ENCODE measurements around the gene KCNAB2.

The KCNAB2 gene

GRCh38 chr1:6083385-6083784 is 37.7 kb downstream of the KCNAB2 start:
- no peak for DNase-seq (ENCODE audit: low read depth)

- DNase-seq (ENCODE audit: low read depth), result no peak
These were observed 38.2 kb downstream of the KCNAB2 start for GRCh38 chr1:6083801-6084446.

DNA sequence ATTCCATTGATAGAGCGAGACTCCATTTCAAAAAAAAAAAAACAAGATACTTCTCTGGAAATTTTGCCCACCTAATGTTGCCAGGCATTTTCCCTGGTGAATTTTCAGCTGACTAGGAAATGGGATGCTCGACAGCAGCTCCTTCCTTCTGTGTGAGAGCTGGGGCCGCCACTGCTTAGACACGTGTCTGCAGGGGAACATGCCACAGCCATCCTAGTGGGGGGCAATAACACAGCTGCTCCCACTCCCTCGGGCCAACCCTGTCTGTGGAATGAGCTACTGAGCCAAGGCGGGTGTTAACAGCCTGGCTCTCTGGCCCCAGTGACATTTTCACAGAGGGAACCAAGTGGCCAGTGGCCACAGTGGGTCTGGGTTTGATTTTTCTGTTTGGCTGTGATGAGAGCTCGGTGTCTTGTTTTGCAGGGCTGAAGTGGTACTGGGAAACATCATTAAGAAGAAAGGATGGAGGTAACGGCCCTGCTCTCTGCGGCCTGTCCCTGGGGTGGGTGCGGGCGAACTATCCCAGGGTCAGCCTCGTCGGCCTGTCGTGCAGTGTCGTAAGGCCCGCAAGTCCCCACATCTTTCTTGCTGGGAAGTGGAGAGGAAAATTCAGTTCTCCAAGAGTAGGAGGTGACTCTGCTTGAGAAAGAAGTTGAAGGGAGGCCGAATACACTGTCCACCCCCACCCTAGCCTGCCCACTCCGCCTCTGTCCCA is 39.2 kb downstream of the KCNAB2 start:
- no peak for DNase-seq (ENCODE audit: low read depth)

DNA sequence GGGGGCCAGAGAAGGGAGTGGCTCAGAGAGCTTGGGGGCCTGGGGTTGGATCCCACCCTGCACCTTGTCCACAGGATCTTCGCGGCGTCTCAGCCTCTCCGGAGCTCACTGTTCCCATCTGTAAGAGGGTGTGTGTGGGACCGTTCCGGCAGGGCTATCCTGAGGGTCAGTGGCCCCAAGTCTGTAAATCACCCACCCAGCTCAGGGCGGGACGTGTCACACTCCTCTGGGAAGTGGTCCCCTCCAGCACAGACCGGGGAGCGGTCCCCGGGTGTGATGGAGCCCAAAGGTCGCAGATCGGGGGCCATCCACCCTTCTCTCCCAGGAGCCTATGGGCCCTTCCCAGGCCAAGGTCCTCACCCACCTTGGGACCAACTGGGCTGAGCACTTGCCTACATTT is 40.0 kb downstream of the KCNAB2 start:
- no peak for DNase-seq (ENCODE audit: low read depth)

- DNase-seq (ENCODE audit: low read depth), result no peak
These were observed 40.7 kb downstream of the KCNAB2 start for GRCh38 chr1:6086358-6086757.

GRCh38 chr1:6086762-6087376 is 41.2 kb downstream of the KCNAB2 start:
- DNase-seq (ENCODE audit: low read depth), result no peak

DNA sequence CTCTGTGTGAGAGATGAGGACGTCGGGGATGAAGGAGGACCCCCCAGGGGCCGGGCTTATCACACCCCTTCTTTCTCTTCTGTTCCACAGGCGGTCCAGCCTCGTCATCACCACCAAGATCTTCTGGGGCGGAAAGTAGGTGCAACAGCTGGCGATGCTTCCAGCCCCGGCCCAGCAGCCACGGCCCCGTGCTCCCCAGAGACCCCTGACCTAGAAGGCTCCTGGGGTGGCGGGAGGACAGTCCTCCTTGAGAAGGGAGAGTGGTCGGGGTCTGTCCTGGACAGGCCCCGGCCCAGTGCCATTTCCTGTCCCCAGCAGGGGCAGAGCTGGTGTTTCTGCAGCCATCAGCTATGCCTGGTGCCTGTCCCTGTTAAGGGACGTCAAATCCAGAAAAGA is 41.7 kb downstream of the KCNAB2 start:
- DNase-seq (ENCODE audit: low read depth), result no peak

- no peak for DNase-seq (ENCODE audit: low read depth)
These were observed 42.3 kb downstream of the KCNAB2 start for GRCh38 chr1:6087958-6088357.

DNA sequence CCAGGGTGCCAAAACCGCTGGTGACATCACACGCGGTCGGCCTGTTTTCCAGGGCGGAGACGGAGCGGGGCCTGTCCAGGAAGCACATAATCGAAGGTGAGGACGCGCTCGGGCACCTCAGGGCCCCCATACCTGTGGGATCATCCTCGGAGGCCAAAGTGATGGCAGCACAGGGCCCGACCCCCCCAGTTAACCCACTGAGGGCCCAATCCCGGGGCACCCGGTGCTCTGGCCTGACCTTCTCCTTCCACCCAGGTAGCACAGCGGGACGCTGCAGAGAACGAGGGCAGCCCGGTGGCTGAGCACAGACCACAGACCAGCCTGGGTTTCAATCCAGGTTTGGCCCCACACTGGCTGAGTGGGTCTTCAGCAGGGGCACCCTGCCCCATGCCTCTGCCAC is 43.3 kb downstream of the KCNAB2 start:
- no peak for DNase-seq (ENCODE audit: low read depth)

DNA sequence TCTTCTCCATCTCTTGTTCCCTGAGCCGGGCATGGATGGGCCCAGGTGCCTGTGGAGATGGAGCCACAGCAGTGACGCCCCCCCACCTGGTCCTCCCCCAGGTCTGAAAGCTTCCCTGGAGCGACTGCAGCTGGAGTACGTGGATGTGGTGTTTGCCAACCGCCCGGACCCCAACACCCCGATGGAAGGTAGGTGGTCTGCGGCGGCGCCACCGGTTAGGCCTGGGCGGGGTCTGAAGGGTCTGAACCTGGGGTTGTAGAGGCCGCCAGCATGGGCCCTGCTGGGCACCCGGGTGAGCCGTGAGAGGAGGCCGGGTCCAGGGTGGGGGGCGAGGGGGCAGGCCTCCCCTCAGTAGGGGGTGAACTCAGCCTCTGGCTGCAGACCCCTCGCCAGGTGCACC is 44.6 kb downstream of the KCNAB2 start:
- DNase-seq (ENCODE audit: low read depth), result no peak

DNA sequence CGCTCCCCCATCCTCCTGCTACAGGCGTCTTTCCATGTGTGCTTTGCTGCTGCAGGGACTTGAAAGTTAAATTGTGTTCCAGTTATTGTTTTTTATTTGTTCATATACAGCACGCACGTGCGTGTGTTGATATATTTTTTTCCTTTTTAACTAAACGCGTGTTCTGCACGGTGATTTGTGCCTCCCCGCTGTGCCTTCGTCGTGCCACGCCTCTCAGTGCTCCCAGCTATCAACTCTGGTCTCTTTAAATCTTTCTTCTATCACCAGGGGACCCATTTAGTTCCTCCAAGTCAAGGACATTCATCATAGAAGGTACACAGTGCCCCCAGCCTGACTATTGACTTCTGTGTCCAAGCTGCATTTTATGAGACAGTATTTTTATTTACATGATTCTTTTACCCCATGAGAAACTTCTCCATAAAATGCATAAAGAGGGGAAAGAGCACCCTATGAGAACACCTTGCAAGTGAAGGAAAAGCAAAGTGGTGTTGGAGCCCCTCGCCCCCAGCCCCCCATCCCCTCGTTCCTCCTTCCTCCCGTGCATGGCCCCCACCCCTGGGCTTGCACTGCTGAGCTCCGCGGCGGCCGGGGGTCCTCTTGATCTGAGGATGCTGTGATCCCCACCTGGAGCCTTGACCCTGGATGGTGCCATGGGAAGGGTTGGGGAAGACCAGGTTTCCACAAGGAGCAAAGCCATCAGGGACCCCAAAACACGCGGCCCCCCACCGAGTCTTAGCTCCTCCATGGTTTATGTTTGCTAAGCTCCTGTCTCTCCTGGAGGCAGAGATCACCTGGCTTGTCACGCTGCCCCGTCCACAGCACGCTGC is 45.5 kb downstream of the KCNAB2 start:
- no peak for DNase-seq (ENCODE audit: low read depth)

DNA sequence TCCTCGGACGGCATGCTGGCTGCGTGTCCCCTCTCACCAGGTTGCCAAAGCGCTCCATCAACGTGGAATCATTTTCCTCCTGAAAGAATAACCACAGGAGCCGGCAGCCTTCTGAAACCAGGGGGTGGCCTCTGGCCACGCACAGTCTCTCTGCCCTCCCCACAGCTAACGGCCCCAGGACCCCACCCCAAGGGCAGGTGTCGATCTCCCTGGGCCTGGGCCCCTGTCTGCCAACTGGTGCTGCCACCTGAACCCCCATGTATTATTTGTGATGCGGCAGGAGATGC is 46.1 kb downstream of the KCNAB2 start:
- no peak for DNase-seq (ENCODE audit: low read depth)

GRCh38 chr1:6092211-6092610 is 46.5 kb downstream of the KCNAB2 start:
- no peak for DNase-seq (ENCODE audit: low read depth)

GRCh38 chr1:6093071-6093470 is 47.4 kb downstream of the KCNAB2 start:
- DNase-seq (ENCODE audit: low read depth), result no peak

DNA sequence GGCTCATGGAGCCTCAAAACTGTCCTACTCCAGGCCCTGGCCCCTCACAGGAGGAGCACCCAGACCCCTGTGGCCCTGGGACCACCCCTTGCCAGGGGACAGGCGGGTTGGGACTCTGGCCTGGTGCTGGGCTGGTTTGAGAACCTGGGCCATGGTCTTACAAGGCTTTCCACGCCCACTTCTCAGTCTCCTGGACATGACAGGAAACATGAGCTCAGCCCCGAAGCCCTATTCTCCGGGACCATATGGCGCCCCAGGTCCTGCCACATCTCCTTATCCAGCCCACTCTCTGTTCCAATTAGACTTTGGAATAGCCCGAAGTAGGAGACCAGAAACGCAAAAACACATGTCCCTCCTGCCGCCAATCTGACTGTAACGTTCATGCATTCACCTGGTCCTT is 47.9 kb downstream of the KCNAB2 start:
- DNase-seq (ENCODE audit: low read depth), result no peak

GRCh38 chr1:6094246-6094645 is 48.6 kb downstream of the KCNAB2 start:
- no peak for DNase-seq (ENCODE audit: low read depth)

- DNase-seq (ENCODE audit: low read depth), result no peak
These were observed 49.3 kb downstream of the KCNAB2 start for GRCh38 chr1:6094801-6095505.

DNA sequence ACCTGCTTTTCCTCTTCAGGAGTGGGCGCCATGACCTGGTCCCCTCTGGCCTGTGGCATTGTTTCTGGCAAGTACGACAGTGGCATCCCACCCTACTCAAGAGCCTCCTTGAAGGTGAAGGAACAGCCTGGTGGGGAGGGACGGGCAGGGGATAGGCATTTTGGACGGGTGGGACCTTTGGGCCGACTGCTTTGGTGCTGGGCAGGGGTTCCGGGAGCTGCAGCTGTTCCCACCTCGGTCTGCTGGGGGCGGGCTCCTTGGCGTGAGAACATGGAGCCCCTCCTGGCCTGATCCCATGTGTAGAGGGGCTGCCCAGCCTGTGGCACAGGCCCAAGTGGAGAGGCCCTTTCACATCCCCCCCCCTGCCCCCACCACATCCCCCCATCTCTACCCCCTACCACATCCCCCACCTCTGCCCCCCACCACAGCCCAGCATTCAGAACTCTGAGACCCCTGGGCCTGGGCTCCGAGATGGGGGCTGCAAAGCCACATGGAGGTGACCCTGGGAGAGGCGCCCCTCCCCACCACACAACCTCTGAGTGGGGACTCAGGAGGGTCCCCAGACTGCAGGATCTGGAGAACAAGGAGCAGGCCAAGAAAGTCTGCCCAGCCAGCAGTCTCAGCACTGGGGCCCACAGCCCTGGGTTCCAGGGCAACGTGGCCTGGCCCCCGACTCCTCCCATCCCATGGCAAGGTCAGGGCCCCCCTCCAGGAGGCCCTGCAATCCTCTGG is 50.0 kb downstream of the KCNAB2 start:
- no peak for DNase-seq (ENCODE audit: low read depth)

DNA sequence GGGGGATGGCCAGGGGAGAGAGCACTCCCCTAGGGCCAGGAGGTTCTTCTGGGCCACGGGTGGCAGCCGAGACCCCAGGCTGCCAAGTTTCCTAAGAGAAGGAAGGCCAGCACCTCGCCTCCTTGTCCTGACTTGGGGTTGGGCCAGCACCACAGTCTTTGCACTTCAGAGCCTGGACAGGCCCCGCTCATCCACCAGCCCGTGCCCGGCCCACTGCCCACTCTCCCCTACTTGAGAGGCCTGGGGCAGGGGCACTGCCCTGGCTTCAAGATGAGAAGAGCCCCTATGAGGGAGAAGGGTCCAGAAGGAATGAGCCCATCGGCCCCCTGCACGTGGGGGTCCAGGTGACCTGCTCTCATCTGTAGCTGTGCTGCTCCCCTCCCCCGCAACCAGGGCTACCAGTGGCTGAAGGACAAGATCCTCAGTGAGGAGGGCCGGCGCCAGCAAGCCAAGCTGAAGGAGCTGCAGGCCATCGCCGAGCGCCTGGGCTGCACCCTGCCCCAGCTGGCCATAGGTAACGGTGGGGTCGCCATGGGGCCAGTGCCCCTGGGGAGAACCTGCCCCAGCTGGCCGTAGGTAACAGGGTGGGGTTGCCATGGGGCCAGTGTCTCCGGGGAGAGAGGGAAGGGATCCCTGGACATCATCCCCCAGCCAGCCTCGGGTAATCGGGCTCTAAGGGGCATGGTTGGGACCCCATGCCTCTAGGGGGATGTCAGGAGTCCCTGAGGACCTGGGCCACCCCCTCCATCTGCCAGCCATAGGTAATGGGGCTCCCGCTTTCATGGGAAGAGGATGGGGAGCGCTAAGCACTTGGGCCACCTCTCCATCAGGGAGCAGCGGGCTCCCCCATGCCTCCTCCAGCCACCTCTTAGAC is 50.8 kb downstream of the KCNAB2 start:
- DNase-seq (ENCODE audit: low read depth), result no peak

DNA sequence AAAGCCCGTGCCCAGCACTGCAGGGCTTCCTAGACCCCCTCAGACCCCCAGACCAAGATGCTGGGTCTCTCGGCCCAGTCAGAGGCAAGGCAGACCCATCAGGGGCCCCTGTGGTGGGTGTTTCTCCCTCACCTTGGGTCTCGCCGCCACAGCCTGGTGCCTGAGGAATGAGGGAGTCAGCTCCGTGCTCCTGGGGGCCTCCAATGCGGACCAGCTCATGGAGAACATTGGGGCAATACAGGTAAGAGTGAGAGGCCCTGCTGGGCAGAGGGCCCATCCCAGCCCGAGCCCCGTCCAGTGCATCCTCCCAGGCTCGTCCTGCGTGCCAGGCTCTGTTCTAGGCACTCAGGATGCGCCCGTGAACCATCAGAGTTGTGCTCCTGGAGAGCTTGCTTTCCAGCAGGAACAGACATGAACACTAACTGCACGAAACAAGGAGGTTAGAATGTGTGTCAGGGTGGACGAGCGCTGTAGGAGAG is 51.5 kb downstream of the KCNAB2 start:
- DNase-seq (ENCODE audit: low read depth), result no peak
